Measurements from ENCODE around the gene BMP5.

Gene BMP5

DNA sequence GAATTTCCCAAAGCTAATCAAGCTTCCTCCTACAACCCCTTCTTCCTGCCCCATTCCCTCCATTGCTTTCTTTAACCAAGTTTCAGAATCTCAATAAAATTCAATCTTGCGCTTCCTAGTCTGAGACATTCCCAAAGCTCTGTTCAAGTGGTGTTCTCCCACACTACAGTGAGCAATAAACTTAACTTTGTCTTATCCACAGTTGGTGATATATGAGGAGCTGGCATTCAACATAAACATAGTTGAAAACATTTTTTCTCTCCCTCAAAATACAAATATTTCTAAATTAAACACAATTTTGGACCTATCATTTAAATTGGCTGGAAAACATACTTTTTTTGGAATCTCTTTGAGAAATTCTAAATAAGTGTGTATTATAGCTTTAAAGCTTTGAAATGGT lies 166.7 kb downstream of the BMP5 start:
- no peak for DNase-seq

DNA sequence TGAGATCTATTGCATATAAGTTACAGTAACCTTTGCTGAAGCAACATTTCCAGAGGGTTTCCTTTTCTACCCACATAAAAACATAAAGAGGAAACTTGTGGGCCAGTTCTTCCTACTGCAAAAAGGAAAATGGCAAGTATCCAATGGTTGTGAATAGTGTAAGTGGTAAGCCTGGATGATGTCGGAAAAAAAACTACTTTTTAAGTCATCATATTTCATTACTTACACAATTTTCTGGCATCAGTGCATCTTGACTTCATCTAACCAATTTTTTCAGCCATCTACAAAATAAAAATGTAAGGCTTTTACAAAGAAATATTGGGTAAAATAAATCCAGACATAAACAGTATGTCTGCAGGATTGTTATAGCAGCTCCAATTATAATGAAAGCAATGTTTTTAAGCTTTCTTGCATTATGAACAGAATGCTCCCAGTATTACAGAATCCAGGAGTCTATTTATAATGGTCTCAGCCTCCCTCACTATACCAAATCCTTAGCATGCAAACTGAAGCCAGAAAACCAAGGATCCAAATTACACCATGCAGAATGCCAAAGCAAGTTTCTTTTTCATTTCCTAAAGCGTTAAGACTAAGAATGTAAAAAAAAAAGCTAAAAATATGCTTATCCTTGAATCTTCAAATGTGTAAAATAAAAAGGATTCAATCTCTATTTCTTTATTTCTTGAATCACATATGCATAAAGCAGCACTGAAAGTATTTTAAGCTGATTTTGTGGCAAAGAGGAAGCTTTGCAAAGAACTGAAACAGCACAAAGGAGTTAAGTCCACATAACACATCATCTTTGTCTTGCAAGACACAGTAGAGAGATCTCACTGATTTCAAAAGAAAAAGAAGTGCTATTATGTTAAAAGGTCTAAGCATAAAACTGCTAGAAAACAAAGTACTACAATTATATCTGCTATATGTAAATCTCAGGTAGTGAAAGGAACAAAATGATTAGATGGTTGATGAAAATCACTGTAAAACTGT lies 169.6 kb downstream of the BMP5 start:
- no peak for DNase-seq

DNA sequence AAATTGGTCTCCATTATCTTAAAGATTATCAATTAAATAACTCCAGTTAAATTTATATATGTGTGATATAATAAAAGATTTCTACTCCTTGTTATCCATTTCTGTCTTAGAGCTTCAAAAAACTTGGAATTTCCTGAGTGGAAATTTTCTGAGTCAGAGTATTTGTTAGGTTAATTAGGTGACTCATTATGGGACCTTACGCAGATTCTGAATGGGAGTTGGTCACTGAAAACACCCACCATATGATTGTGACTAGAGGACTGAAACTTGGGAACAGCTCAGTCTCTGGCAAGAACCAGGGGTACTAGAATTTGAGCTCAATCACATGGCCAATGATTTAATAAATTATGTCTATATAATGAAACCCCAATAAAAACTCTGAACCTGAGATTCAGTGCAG lies 171.0 kb downstream of the BMP5 start:
- no peak for DNase-seq
